Uterus (tissue), 4 donors: ENCODE data around the gene CTSL. TPM values are rescaled to one million over a fixed set of nuclear protein-coding genes. Genes with fewer than 3 reads are reported as not detected.

Source experiments
- DNase-seq, 2 donors: peaks; one replicate each; pipeline ENCODE4 v3.0.0-alpha.2; 2019 to 2020
- H3K27ac ChIP-seq, 2 donors: fragments of 200-600 bp; sonication (generic); 1 replicate in 1 of 2; 2 replicates in 1 of 2; pipeline ENCODE4 v1.5.1; 2016 to 2018
- H3K27me3 ChIP-seq, 2 donors: fragments of 200-600 bp; sonication (generic); one replicate each; pipeline ENCODE4 v1.5.1; 2018 to 2019; ENCODE audit warnings: control low read depth in 1 of 2
- H3K36me3 ChIP-seq, 2 donors: fragments of 200-600 bp; sonication (generic); one replicate each; pipeline ENCODE4 v1.5.1; 2019; ENCODE audit warnings: control low read depth in 1 of 2
- H3K4me1 ChIP-seq, 2 donors: fragments of 200-600 bp; sonication (generic); one replicate each; pipeline ENCODE4 v1.5.1; 2018 to 2019; ENCODE audit warnings: control low read depth in 1 of 2
- H3K4me3 ChIP-seq, 2 donors: fragments of 200-600 bp; sonication (generic); 1 replicate in 1 of 2; 2 replicates in 1 of 2; pipeline ENCODE4 v1.5.1; 2018 to 2019; ENCODE audit warnings: mild to moderate bottlenecking in 1 of 2
- H3K9me3 ChIP-seq, 2 donors: fragments of 200-600 bp; sonication (generic); one replicate each; pipeline ENCODE4 v1.5.1; 2019; ENCODE audit warnings: control low read depth in 1 of 2
- CTCF ChIP-seq, 4 experiments: fragments of 200-600 bp in 2 of 4; fragments of 450-650 bp in 2 of 4; sonication (generic) in 2 of 4; IDR thresholded peaks; one replicate each; pipeline ENCODE4 v1.5.1; 2016 to 2019; ENCODE audit warnings: antibody characterized with exemption in 4 of 4, mild to moderate bottlenecking in 2 of 4, moderate library complexity in 1 of 4
- POLR2A ChIP-seq, 2 donors: fragments of 450-650 bp; IDR thresholded peaks; one replicate each; pipeline ENCODE4 v1.6.1; 2016; ENCODE audit warnings: antibody characterized with exemption in 2 of 2, mild to moderate bottlenecking in 1 of 2, moderate library complexity in 1 of 2
- intact Hi-C: fragments of 100-400 bp; cut with DNase I; formaldehyde crosslinking; loops from one replicate; pipeline ENCODE4 v1.15.1; 2023; ENCODE audit warnings: low total_unique reads
- total RNA-seq, 4 donors: library from RNA; depleted of rRNA in 3 of 4; stranded (reverse); fragments of >200 nt in 3 of 4; gene quantifications; one replicate each; pipeline versions ENCODE4 v1.1.0 to v1.2.4, GENCODE V29; 2014 to 2023
- donor health status: DM: yes; HTN: yes; CAD: no.

The CTSL gene
- total RNA-seq, 4 donors from 2014 or later: 84.3 to 183 (median 147) TPM

DNA sequence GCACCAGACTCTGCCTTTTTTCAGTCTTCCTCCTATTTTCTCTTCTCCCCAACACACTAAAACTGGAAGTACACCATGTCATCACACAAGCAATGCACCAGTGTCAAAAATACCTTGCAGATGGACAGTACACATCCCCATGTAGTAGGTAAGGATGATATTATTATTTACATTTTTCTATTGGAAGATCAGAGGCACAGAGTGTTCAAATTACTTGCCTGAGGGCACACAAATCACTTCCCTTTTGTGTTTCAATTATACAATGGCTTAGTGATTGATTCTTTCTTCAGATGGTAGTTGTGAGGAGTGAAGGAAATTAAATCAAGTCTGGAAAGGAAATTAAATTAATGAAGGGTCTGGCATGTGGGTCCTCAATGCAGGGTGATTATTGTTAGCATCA is 39.6 kb downstream of the CTSL start:
- TF ChIP-seq POLR2A (IDR thresholded peaks at IDR 0.05): no peak
- no peak for TF ChIP-seq CTCF (IDR thresholded peaks at IDR 0.05)
- no peak overlapping the region for H3K27ac ChIP-seq
- DNase-seq: no peak
- no peaks in the 10 kb centered on the region for H3K4me1 ChIP-seq
- no peaks in the 10 kb centered on the region for H3K27me3 ChIP-seq
- no peak overlapping the region for H3K4me3 ChIP-seq
- no peaks in the 10 kb centered on the region for H3K36me3 ChIP-seq
- H3K9me3 ChIP-seq: no peaks in the 10 kb centered on the region
- intact Hi-C loops: no loop called here

GRCh38 chr9:87766697-87767096 is 40.8 kb downstream of the CTSL start:
- TF ChIP-seq POLR2A (IDR thresholded peaks at IDR 0.05) (no peak), CTCF (IDR thresholded peaks at IDR 0.05) (no peak)
- H3K4me1 ChIP-seq: no peaks in the 10 kb centered on the region
- H3K9me3 ChIP-seq: no peaks in the 10 kb centered on the region
- no peak overlapping the region for H3K4me3 ChIP-seq
- H3K36me3 ChIP-seq: no peaks in the 10 kb centered on the region
- intact Hi-C loops: no loop called here
- no peak overlapping the region for H3K27ac ChIP-seq
- no peaks in the 10 kb centered on the region for H3K27me3 ChIP-seq
- no peak for DNase-seq

DNA sequence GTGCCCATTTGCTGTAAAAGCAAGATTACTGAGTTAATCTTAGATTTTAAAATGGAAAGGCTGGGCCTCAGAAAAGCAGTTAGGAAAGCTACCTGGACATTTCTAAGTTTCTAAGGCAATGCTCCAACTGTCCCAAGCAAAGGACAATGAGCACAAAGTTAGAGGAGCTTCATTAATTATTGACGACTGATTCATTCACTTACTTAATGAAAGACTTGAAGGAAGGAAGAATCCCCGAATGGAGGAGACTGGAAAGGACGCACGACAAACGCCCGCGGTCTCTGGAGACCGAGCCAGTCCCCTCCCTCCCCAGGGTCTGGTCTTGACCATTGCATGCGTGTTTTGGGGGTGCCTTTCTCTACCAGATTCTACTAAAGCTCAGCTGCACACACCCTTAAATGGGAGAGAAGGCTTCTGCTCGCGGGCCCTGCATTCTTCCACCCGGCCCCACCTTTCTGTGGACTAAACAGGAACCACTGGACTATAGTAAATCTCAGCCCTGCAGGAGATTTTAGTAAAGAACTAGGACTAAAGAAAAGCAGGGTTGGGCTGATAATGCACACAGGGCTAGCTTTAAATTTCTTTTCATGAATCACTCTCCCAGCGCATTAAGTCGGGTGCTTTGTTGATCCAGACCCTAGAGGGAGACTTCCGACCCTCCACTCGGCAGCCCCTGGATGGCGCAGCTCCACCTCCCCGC is 44.8 kb downstream of the CTSL start:
- Histone ChIP-seq H3K36me3 (no peaks in the 10 kb centered on the region), H3K4me1 (no peaks in the 10 kb centered on the region), H3K27me3 (no peaks in the 10 kb centered on the region), H3K4me3 (no peak overlapping the region), H3K27ac (no peak overlapping the region), H3K9me3 (no peaks in the 10 kb centered on the region)
- no peak for DNase-seq
- intact Hi-C loops: no loop called here
- TF ChIP-seq POLR2A (IDR thresholded peaks at IDR 0.05): no peak
- no peak for TF ChIP-seq CTCF (IDR thresholded peaks at IDR 0.05)

- Histone ChIP-seq H3K27me3 (no peaks in the 10 kb centered on the region), H3K9me3 (no peaks in the 10 kb centered on the region), H3K27ac (no peak overlapping the region), H3K4me1 (no peaks in the 10 kb centered on the region), H3K36me3 (no peaks in the 10 kb centered on the region), H3K4me3 (no peak overlapping the region)
- intact Hi-C loops: no loop called here
- DNase-seq: no peak
- TF ChIP-seq POLR2A (IDR thresholded peaks at IDR 0.05) (no peak), CTCF (IDR thresholded peaks at IDR 0.05) (no peak)
Observed at GRCh38 chr9:87771316-87772006, 45.5 kb downstream of the CTSL start.
